Uterus (tissue), 4 donors: Measurements from ENCODE around the gene SMIM36. TPM values are rescaled to one million over a fixed set of nuclear protein-coding genes. Genes with fewer than 3 reads are reported as not detected.

ENCODE experiments used
- DNase-seq, 2 donors: peaks; one replicate each; pipeline ENCODE4 v3.0.0-alpha.2; 2019 to 2020
- H3K27ac ChIP-seq, 2 donors: fragments of 200-600 bp; sonication (generic); 1 replicate in 1 of 2; 2 replicates in 1 of 2; pipeline ENCODE4 v1.5.1; 2016 to 2018
- H3K27me3 ChIP-seq, 2 donors: fragments of 200-600 bp; sonication (generic); one replicate each; pipeline ENCODE4 v1.5.1; 2018 to 2019; ENCODE audit warnings: control low read depth in 1 of 2
- H3K36me3 ChIP-seq, 2 donors: fragments of 200-600 bp; sonication (generic); one replicate each; pipeline ENCODE4 v1.5.1; 2019; ENCODE audit warnings: control low read depth in 1 of 2
- H3K4me1 ChIP-seq, 2 donors: fragments of 200-600 bp; sonication (generic); one replicate each; pipeline ENCODE4 v1.5.1; 2018 to 2019; ENCODE audit warnings: control low read depth in 1 of 2
- H3K4me3 ChIP-seq, 2 donors: fragments of 200-600 bp; sonication (generic); 1 replicate in 1 of 2; 2 replicates in 1 of 2; pipeline ENCODE4 v1.5.1; 2018 to 2019; ENCODE audit warnings: mild to moderate bottlenecking in 1 of 2
- H3K9me3 ChIP-seq, 2 donors: fragments of 200-600 bp; sonication (generic); one replicate each; pipeline ENCODE4 v1.5.1; 2019; ENCODE audit warnings: control low read depth in 1 of 2
- CTCF ChIP-seq, 4 experiments: fragments of 200-600 bp in 2 of 4; fragments of 450-650 bp in 2 of 4; sonication (generic) in 2 of 4; IDR thresholded peaks; one replicate each; pipeline ENCODE4 v1.5.1; 2016 to 2019; ENCODE audit warnings: antibody characterized with exemption in 4 of 4, mild to moderate bottlenecking in 2 of 4, moderate library complexity in 1 of 4
- POLR2A ChIP-seq, 2 donors: fragments of 450-650 bp; IDR thresholded peaks; one replicate each; pipeline ENCODE4 v1.6.1; 2016; ENCODE audit warnings: antibody characterized with exemption in 2 of 2, mild to moderate bottlenecking in 1 of 2, moderate library complexity in 1 of 2
- intact Hi-C: fragments of 100-400 bp; cut with DNase I; formaldehyde crosslinking; loops from one replicate; pipeline ENCODE4 v1.15.1; 2023; ENCODE audit warnings: low total_unique reads
- total RNA-seq, 4 donors: library from RNA; depleted of rRNA in 3 of 4; stranded (reverse); fragments of >200 nt in 3 of 4; gene quantifications; one replicate each; pipeline versions ENCODE4 v1.1.0 to v1.2.4, GENCODE V29; 2014 to 2023
- donor health status: DM: yes; HTN: yes; CAD: no.

Gene SMIM36
- total RNA-seq, 4 donors from 2014 or later, result not detected

- DNase-seq, result no peak
These were observed 57.3 kb downstream of the SMIM36 start for GRCh38 chr17:55453839-55454557.

GRCh38 chr17:55452139-55452790 is 59.0 kb downstream of the SMIM36 start:
- Histone ChIP-seq H3K4me1 (no peaks in the 10 kb centered on the region), H3K9me3 (no peaks in the 10 kb centered on the region), H3K4me3 (no peak overlapping the region), H3K27ac (no peak overlapping the region), H3K36me3 (no peaks in the 10 kb centered on the region), H3K27me3 (no peaks in the 10 kb centered on the region)
- intact Hi-C loops, result no loop called here
- TF ChIP-seq CTCF (IDR thresholded peaks at IDR 0.05) (no peak), POLR2A (IDR thresholded peaks at IDR 0.05) (no peak)
- DNase-seq, result no peak

More at GRCh38 chr17:55453839-55454557, 57.3 kb downstream of the SMIM36 start:
- no peaks in the 10 kb centered on the region for H3K4me1 ChIP-seq
- TF ChIP-seq CTCF (IDR thresholded peaks at IDR 0.05) (no peak), POLR2A (IDR thresholded peaks at IDR 0.05) (no peak)
- H3K27ac ChIP-seq, result no peak overlapping the region
- no peaks in the 10 kb centered on the region for H3K27me3 ChIP-seq
- H3K4me3 ChIP-seq, result no peak overlapping the region
- intact Hi-C loops, result no loop called here
- no peaks in the 10 kb centered on the region for H3K36me3 ChIP-seq
- no peaks in the 10 kb centered on the region for H3K9me3 ChIP-seq

GRCh38 chr17:55451758-55452138 is 59.5 kb downstream of the SMIM36 start:
- no peak overlapping the region for H3K27ac ChIP-seq
- TF ChIP-seq CTCF (IDR thresholded peaks at IDR 0.05), result no peak
- no peak for TF ChIP-seq POLR2A (IDR thresholded peaks at IDR 0.05)
- intact Hi-C loops, result no loop called here
- no peak overlapping the region for H3K4me3 ChIP-seq
- no peaks in the 10 kb centered on the region for H3K36me3 ChIP-seq
- H3K4me1 ChIP-seq, result no peaks in the 10 kb centered on the region
- no peak for DNase-seq
- no peaks in the 10 kb centered on the region for H3K9me3 ChIP-seq
- H3K27me3 ChIP-seq, result no peaks in the 10 kb centered on the region

- Histone ChIP-seq H3K36me3 (no peaks in the 10 kb centered on the region), H3K9me3 (no peaks in the 10 kb centered on the region), H3K27me3 (no peaks in the 10 kb centered on the region), H3K4me3 (no peak overlapping the region), H3K27ac (no peak overlapping the region), H3K4me1 (no peaks in the 10 kb centered on the region)
- DNase-seq, result no peak
- intact Hi-C loops, result no loop called here
- TF ChIP-seq CTCF (IDR thresholded peaks at IDR 0.05) (no peak), POLR2A (IDR thresholded peaks at IDR 0.05) (no peak)
These were observed 60.0 kb downstream of the SMIM36 start for GRCh38 chr17:55451203-55451641.

- Histone ChIP-seq H3K36me3 (no peaks in the 10 kb centered on the region), H3K27me3 (no peaks in the 10 kb centered on the region), H3K4me3 (no peak overlapping the region), H3K27ac (no peak overlapping the region), H3K9me3 (no peaks in the 10 kb centered on the region), H3K4me1 (no peaks in the 10 kb centered on the region)
- DNase-seq, result no peak
- no peak for TF ChIP-seq CTCF (IDR thresholded peaks at IDR 0.05)
- no peak for TF ChIP-seq POLR2A (IDR thresholded peaks at IDR 0.05)
- intact Hi-C loops, result no loop called here
These were observed 60.9 kb downstream of the SMIM36 start for GRCh38 chr17:55450232-55450825.
